Pons (tissue), 1 donor: Measurements from ENCODE around the gene NR4A2.

Experiments used
- DNase-seq: peaks from one replicate; pipeline ENCODE4 v3.0.0-alpha.2; 2016; ENCODE audit warnings: low spot score

Gene NR4A2

GRCh38 chr2:156332534-156333273 is at the start of gene NR4A2:
TSS of gene NR4A2 (minus strand) at chr2:156332721. CDS start at chr2:156330186, 2,535 bp downstream.
- peak; percentile 90 for DNase-seq

- DNase-seq: no peak
These were observed 47.7 kb upstream of the NR4A2 start for GRCh38 chr2:156380117-156380645.

DNA sequence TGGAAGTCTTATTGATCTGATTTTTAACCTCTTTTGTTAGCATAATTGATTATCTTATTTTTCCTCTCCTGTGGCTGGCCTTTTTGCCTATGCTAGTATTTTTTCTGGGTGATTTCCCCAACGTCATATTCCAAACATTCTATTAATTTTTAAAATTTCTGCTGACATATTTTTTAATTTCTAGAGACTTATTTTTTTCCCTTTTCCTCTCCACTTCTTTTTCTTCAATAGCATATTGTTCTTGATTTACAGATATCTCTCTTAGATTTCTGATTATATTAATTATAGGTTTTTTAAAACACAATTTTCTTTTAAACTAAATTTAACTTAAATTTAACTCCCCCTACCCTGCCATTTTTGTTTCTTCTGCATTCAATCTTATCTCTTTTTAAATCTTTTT is 47.2 kb upstream of the NR4A2 start:
- no peak for DNase-seq

DNA sequence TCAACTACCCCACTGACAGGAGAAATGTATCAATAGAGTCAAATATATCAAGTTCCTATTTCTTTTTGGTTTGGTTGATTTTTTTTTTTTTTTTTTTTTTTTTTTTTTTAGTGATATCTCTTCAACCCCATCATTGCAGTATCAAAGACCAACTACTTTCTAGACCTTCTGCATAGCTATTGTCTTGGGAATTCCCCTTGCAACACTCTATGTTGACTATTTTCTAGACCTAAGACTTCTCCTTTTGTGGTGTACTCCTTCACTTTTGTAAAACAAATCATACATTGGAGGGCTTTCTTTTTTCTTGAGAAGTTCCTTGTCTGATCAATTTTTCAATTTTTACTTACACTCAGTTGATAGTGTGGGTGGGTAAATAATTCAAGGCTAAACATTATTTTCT is 46.5 kb upstream of the NR4A2 start:
- DNase-seq: no peak

GRCh38 chr2:156366753-156367152 is 34.2 kb upstream of the NR4A2 start:
- no peak for DNase-seq

- no peak for DNase-seq
These were observed 30.6 kb upstream of the NR4A2 start for GRCh38 chr2:156363141-156363540.

DNA sequence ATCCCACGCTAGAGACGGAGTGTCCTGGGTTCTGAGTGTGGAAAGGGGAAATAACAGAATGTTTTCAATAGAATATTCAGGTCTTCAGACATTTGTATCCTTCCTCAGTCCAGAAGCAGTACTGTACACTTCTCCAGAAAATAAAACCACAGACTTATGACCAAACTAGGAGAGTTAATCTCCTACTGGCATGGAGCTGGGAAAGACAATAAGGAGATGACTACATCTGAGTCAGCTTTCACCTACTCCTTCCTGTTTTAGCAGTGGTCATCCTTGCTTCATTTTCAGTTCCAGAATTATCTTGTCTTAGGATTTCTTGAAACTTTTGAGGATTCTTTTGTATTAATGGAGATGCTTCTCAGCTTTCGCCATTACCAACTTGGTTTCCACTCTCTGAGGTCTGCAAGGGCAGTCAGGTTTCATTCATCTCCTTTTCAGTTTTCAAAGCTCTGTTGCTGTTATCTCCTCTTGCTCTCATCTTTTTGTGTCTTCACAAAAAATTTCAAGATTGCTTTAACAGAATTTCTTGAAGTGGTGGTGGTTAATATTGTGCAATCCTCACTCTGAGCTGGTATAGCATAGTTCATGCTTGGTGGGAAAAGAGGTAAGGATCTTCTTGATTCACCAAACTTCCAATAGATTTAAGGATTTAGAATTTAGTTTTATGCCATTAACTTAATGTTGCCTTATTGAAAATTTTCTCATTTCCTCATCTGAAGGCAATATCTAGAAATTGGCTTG is 23.7 kb upstream of the NR4A2 start:
- no peak for DNase-seq

GRCh38 chr2:156352911-156353310 is 20.4 kb upstream of the NR4A2 start:
- DNase-seq: no peak

- no peak for DNase-seq
These were observed 18.0 kb upstream of the NR4A2 start for GRCh38 chr2:156350374-156351142.

DNA sequence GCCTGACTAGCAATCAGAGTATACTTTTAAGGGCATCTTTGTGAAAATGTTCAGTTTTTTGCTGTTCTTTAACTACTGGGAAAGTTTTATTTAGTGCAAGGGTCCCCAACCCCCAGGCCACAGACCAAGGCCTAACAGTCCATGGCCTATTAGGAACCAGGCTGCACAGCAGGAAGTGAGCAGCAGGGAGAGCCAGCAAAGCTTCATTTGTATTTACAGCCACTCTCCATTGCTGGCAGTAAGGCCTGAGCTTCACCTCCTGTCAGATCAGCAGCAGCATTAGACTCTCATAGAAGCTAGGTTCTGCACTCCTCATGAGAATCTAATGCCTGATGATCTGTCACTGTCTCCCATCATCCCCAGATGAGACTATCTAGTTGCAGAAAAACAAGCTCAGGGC is 17.1 kb upstream of the NR4A2 start:
- no peak for DNase-seq

GRCh38 chr2:156349161-156349560 is 16.6 kb upstream of the NR4A2 start:
- no peak for DNase-seq

GRCh38 chr2:156347431-156347830 is 14.9 kb upstream of the NR4A2 start:
- no peak for DNase-seq

- no peak for DNase-seq
These were observed 14.2 kb upstream of the NR4A2 start for GRCh38 chr2:156346731-156347130.

DNA sequence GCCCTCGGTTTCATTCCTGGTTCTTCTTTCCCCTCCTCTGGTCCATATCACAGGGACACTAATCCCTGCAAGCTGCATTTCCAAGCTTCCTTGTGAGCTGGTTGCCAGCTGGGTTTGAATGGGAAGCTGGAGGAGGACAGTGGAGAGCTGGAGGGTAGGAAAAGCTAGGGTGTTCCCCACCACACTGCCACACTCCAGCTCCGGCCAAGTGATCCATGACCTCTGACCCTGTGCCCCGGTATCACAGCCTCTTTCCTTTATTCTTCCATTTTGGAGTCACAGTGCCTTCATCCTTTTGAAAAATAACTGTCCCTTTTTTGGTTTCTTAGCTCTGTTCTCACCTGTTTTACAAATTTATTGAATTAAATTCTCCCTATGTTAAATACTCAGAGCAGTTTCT is 13.1 kb upstream of the NR4A2 start:
- no peak for DNase-seq

- no peak for DNase-seq
These were observed 11.4 kb upstream of the NR4A2 start for GRCh38 chr2:156343940-156344301.

GRCh38 chr2:156343096-156343939 is 10.8 kb upstream of the NR4A2 start:
- DNase-seq: peak; percentile 35

GRCh38 chr2:156342254-156343095 is 10.0 kb upstream of the NR4A2 start:
- DNase-seq: peak; percentile 91

- DNase-seq: peak; percentile 90
These were observed 9.1 kb upstream of the NR4A2 start for GRCh38 chr2:156341452-156342253.

DNA sequence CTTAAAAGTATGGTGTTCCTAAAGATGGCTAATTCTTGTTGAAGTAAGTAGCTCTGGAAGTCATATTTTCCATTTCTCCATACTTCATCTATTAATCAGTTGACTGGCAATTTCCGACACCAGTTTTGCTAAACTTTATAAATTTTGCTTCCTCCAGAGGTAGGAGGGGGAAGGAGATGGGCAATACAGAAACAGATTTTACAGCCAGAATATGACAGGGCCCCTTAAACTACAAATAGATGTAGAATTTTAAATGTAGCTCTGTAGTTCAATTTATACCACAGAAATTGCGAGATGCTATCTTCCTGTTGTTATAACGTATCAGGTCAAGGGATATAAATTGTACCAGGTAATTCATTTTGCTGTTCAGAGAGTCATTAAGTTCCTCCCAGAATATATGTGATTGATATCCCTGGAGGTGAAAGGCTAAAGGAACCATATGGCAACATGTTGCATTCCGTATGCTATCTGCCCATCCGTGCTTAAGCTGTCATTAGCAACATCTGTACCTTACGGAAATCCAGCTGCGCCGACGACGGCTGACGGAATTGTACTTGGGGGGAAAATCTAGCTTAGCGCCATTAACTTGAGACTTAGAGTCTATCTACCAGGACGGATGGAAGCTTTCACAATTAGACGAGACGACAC is 8.4 kb upstream of the NR4A2 start:
- peak; percentile 73 for DNase-seq
